NK-92 treated with Interleukin-12 subunit alpha and Interleukin-12 subunit beta, amount 100 ng/mL, for 24 hours (cell line): Measurements from ENCODE around the gene CDH4.

Source experiments
- DNase-seq: peaks from one replicate; lab custom pipeline; 2025; lab: John Stamatoyannopoulos, UW

Gene CDH4

GRCh38 chr20:61822396-61822795, 570.3 kb downstream of the CDH4 start:
- no peak for DNase-seq

DNA sequence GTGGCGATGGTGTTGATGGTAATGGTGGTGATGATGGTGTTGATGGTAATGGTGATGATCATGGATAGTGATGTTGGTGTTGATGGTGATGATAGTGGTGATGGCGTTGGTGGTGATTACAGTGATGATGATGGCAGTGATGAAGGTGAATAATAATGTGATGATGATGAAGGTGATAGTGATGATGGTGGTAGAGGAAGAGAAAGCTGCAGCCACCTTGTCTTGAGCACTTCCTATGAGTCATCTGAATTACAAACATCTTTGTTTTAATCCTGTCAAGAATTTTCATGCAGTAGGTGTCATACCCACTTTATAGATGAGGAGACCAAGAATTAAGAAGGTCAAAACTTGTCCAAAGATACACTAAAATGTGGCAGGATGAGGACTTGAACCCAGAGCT, 571.2 kb downstream of the CDH4 start:
- no peak for DNase-seq

GRCh38 chr20:61828891-61829290, 576.8 kb downstream of the CDH4 start:
- no peak for DNase-seq

GRCh38 chr20:61829526-61829925, 577.5 kb downstream of the CDH4 start:
- DNase-seq, result no peak

DNA sequence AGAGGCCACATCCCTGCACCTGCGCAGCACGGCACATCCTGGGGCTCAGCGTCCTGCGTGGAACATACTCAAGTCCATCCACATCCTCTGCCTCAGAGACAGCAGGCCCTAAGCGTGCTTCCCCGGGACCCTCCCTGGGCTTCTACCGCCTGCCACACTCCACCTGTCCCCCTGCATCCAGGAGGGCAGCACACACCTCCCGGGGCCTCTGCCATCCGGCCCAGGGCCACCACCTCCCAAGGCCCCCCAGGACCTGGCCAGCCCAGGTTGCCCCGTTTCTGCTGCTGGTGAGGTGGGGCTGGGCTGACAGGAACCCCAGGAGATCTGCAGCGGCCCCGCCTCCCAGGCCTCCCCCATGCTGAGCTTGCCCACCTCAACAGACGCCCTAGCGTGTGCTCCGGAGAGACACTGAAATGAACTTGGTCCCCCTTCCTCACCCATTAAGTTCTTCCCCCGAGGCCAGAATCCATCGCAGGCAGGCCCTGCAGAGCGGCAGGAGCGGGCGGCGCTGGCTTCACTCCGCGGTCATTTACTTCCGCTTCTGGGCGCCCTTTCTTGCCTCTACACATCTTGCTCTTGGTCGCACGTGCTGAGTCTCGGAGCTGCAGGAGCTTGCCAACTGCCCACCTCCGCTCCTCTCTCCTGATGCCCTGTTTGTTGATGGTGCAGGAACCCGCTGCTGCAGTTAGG, 578.3 kb downstream of the CDH4 start:
- DNase-seq, result no peak

- no peak for DNase-seq
These were observed 578.9 kb downstream of the CDH4 start for GRCh38 chr20:61830991-61831390.

- no peak for DNase-seq
These were observed 580.1 kb downstream of the CDH4 start for GRCh38 chr20:61832181-61832580.

DNA sequence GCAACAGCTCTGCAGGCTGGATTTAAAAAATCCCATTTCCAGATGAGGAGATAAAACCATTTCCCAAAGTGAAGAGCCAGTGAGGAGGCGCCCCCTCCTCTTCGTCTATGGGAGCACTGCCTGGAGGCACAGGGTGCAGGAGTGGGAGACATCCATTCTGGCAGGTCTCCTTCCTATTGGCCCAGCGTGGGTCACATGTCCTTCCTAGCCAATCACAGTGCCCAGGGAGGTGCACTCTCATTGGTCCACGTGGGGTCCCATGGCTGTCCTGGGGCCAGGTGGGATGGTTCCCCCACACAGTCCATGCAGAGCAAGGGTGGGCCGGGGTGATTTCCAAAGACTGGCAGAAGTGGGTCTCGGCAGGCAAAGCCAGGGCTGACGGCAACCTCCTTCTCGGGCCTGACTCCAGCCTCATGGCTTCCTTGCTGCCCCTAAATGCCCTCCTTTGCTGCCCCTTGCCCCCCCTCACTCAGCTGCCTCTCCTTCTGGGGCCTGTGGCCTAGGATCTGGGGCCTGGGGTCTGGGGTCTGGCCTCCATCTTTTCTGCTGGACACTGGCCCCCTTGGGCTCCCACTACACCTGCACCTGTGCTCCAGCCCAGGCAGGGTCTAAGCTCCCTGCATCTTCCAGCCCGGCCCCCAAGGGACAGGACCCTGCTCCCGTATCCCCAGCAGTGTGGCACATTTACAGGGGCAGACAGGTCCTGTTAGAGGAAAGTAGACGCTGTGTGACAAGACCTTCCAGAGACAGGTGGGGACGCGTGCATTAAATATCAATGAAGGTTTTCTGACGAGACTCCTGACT, 581.9 kb downstream of the CDH4 start:
- DNase-seq, result no peak

GRCh38 chr20:61835301-61835700, 583.2 kb downstream of the CDH4 start:
- no peak for DNase-seq

- DNase-seq, result no peak
These were observed 583.8 kb downstream of the CDH4 start for GRCh38 chr20:61835791-61836350.

- no peak for DNase-seq
These were observed 585.1 kb downstream of the CDH4 start for GRCh38 chr20:61837200-61837599.

DNA sequence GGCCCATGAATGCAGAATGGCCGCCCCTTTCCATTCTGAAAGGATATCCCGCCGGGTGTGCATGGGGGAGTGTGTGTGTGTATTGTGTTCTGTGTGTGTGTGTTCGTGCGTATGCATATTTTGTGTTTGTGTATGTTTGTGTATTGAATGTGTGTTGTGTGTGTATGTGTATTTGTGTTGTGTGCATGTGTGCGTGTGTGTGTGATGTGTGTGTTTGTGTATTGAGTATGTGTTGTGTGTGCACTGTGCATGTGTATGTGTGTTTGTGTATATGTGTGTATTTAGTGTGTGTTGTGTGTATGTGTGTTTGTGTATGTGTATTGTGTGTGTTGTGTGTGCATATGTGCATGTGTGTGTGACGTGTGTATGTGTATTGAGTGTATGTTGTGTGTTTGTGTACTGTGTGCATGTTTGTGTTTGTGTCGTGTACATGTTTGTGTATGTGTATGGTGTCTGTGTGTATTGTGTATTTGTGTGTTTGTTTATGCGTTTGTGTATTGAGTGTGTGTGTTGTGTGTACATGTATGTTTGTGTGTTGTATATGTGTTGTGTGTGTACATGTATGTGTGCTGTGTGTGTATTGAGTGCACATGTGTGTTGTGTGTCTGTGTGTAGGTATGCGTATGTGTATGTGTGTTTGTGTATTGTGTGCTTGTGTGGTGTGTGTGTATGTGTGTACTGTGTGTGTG, 587.3 kb downstream of the CDH4 start:
- DNase-seq, result no peak

- no peak for DNase-seq
These were observed 588.1 kb downstream of the CDH4 start for GRCh38 chr20:61839912-61840778.

- no peak for DNase-seq
These were observed 588.9 kb downstream of the CDH4 start for GRCh38 chr20:61840779-61841455.

DNA sequence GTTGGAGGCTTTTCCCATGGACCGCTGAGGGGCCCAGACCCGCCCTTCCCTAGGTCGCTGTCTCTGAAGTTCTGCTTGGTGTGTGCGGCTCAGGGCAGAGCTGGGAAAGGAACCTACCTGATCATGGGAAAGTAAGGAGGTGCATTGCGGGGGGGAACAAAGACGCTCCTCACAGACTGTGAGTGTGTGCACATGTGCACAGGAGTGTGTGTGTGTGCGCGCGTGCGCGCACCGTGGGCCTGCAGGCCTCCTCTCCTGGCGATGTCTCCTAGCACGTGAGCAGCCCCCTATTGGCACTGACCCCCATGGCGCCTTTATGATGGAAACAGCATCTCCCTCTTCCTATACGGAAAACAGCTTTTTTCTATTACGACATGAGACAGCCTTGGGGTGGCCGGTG, 589.5 kb downstream of the CDH4 start:
- DNase-seq, result no peak

GRCh38 chr20:61841966-61842365, 589.9 kb downstream of the CDH4 start:
- DNase-seq, result no peak

DNA sequence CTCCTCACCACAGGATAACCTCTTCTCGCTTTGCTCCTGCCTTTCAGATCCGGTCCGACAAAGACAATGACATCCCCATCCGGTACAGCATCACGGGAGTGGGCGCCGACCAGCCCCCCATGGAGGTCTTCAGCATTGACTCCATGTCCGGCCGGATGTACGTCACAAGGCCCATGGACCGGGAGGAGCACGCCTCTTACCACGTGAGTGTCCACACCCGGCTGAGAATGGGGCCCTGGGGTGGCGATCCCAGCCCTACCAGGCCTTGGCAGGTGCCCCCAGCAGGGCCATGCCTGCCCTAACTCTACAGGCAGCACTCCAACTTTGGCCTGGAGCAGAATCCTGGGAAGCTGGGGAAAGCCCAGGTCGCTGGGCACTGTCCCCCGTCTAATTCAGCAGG, 592.6 kb downstream of the CDH4 start:
- no peak for DNase-seq

DNA sequence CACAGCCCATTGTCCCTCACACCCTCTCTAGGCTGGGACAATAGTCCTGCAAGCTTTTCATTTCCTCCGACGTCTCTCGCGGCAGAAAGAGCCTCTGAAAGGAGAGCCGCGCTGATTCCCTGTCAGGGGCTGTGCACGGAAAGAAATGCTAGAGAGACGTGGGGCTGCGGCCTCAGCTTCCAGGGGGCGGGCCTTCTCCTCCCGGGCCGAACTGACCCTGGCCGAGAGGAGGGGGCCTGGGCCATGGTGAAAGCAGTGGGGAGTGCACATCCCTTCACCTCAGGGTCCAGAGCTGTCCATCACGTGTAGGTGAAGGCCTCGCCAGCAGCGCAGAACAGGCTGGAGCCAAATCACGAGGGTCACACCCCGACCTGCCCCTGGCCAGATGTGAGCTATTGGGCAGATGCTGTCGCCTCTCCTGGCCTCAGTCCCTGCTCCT, 593.2 kb downstream of the CDH4 start:
- DNase-seq, result no peak

DNA sequence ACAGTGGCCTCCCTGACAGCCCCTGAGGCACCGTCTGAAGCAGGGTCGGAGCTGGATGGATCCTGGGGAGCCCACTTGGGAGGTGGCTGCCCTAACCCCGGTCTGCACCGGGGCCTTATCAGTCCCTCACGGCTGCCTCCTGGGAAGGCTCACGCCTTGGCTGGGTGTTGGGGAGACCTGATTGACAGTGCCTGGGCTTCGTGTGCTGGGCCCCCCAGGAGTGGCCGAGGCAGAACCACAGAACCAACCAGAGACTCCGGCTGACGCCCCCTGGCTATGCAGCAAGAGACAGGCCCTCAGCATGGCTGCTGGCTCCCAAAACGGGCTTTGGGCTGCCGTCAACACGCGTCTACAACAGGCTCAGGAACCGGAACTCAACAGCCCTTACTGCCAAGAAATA, 594.0 kb downstream of the CDH4 start:
- DNase-seq, result no peak

DNA sequence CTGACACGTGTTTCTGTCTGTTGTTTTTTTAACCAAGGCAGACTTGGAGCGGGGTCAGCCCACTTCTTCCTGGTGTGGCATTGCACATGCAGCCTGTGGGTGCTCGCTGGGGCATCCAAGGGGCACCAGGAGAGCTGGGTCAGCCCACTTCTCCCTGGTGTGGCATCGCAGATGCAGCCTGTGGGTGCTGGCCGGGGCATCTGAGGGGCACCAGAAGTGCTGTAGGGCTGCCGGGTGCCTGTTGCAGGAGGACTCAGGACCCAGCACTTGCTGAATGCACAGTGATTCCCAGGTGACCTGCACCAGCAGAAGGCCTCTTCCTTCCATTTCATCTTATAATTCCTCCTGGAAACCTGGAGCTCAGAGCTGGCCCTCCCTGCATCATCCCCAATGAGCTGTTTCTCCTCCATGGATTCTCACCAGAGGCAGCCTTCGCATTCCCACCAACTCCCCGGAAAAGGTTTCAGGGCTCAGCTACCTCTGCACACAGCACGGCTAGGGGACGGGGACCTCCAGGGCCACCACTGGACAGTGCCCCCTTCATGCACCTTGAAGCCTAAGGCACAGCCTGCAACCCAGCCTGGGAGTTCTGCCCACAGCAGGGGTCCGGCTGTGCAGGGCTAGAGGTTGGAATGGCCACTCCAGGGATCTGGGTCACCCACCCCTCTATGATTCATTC, 594.8 kb downstream of the CDH4 start:
- no peak for DNase-seq

DNA sequence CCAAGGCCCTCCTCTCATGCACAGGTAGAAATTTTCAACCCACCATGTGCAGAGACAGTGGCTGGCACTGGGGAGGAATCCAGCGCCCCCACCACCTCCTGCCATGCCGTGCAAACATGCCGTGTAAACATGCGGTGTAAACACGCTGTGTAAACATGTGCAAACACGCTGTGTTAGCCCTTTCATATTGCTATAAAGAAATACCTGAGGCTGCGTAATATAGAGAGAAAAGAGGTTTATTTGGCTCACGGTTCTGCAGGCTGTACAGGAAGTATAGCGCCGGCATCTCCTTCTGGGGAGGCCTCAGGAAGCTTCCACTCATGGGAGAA, 595.3 kb downstream of the CDH4 start:
- DNase-seq, result no peak
